ACC112 (cell line): ENCODE data around the gene MTHFSD.

Experiments used
- H2AFZ ChIP-seq: fragments of 200-600 bp; sonication (generic); one replicate; pipeline ENCODE4 v1.6.0; 2017; ENCODE audit warnings: antibody characterized with exemption, low read length; ENCODE audit not compliant: unreplicated experiment
- H3K27ac ChIP-seq: fragments of 200-600 bp; sonication (generic); 2 replicates; pipeline ENCODE4 v1.5.1; 2014; ENCODE audit warnings: low read depth, mild to moderate bottlenecking, antibody characterized with exemption, low read length, moderate library complexity
- H3K27me3 ChIP-seq: fragments of 200-600 bp; sonication (generic); 2 replicates; pipeline ENCODE4 v1.6.1; 2014; ENCODE audit warnings: mild to moderate bottlenecking, antibody characterized with exemption, low read length, moderate library complexity, mixed read lengths; ENCODE audit not compliant: insufficient read depth
- H3K36me3 ChIP-seq: fragments of 200-600 bp; sonication (generic); 2 replicates; pipeline ENCODE4 v1.6.1; 2016; ENCODE audit warnings: mild to moderate bottlenecking, antibody characterized with exemption, low read length, moderate library complexity, mixed read lengths; ENCODE audit not compliant: insufficient read depth
- H3K4me1 ChIP-seq: fragments of 200-600 bp; sonication (generic); one replicate; pipeline ENCODE4 v1.6.1; 2016; ENCODE audit warnings: low read length, mixed read lengths; ENCODE audit not compliant: insufficient read depth, unreplicated experiment, control insufficient read depth
- H3K4me3 ChIP-seq: fragments of 200-600 bp; sonication (generic); 2 replicates; pipeline ENCODE4 v1.5.1; 2014; ENCODE audit warnings: mild to moderate bottlenecking, low read depth, low read length
- H3K79me2 ChIP-seq: fragments of 200-600 bp; sonication (generic); one replicate; pipeline ENCODE4 v1.6.0; 2016; ENCODE audit warnings: low read length; ENCODE audit not compliant: control insufficient read depth, unreplicated experiment, insufficient read depth

Gene MTHFSD

DNA sequence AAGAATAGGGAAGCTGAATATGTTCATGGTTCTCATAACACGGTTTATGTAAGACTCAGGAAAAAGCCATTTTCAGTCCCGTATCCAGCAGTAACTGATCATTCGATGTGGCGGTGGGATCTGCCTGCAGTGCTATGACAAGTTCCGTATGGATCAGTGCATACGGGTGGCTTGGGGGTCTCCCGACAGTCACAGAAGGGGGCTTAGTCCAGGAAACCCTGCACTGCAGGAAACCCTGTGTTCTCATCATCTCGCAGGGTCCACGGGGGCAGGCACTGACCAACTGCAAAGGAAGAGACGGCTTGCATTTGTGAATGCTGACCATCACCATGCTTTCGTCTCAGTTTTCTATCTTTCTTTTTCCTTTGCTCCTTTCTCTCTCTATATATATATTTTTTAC lies 7.7 kb downstream of the MTHFSD start:
- Histone ChIP-seq H3K4me1 (no peaks in the 10 kb centered on the region), H3K79me2 (no peaks in the 10 kb centered on the region), H3K27me3 (no peaks in the 10 kb centered on the region), H2AFZ (no peak overlapping the region), H3K36me3 (peaks cover 19% of the 10 kb centered on the region), H3K4me3 (no peak overlapping the region), H3K27ac (no peak overlapping the region)

GRCh38 chr16:86546638-86547013 lies 8.4 kb downstream of the MTHFSD start:
- H3K36me3 ChIP-seq, result peaks cover 17% of the 10 kb centered on the region
- H3K4me1 ChIP-seq, result no peaks in the 10 kb centered on the region

DNA sequence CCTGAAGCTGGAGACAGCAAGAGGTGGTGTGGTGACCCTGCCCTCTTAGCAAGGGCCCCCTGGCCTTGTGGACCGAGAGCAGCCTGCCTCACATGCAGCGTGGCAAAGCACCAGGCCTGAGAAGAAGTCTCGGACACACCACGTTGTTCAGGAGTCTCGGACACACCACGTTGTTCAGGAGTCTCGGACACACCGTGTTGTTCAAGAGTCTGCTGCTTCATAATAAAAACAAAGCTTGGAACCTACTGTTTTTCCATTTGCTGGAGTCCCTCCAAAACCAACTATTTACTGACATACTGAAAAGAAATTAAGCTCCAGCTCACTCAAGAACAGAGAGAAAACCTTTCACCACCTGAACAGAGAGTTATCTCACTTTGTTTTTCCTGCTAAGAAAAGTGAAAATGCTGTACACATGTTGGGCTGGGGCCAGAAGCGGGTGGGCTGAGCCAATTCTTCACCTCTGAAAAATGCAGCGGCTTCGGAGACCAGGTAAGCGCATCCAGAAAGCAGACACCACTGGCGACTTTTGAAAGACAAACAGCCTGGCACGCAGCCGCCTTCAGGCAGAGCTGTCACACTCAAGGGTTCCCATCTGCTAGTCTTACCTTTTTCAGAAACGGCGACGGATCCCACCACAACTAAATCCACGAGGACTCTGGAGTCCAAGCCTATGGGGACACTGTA lies 8.9 kb downstream of the MTHFSD start:
- Histone ChIP-seq H3K27me3 (no peaks in the 10 kb centered on the region), H3K4me1 (no peaks in the 10 kb centered on the region), H3K79me2 (no peaks in the 10 kb centered on the region), H3K27ac (no peak overlapping the region), H3K4me3 (no peak overlapping the region), H2AFZ (no peak overlapping the region), H3K36me3 (peaks cover 12% of the 10 kb centered on the region)

More at GRCh38 chr16:86546638-86547013, 8.4 kb downstream of the MTHFSD start:
- Histone ChIP-seq H3K27ac (no peak overlapping the region), H3K27me3 (no peaks in the 10 kb centered on the region), H3K4me3 (no peak overlapping the region), H2AFZ (no peak overlapping the region), H3K79me2 (no peaks in the 10 kb centered on the region)

DNA sequence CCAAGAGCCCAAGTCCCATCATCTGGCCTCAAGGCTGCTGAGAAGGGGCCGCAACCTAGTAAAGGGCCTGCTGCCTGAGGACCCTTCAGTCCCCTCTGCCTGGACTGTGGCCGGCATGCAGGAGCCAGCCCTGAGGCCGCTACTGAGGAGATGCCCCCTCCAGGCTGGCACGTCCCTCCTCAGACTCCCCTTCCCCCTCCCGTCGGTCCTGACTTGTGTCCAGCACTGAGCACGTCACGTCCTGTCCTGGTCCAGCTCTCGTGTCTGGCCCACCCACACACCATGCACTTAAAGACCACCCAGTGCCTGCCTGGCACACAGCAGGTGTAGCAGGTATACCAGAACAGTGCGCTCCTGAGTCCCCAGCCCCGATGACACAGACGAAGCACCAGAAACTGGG lies 9.6 kb downstream of the MTHFSD start:
- H3K4me1 ChIP-seq, result no peaks in the 10 kb centered on the region
- no peak overlapping the region for H2AFZ ChIP-seq
- no peak overlapping the region for H3K4me3 ChIP-seq
- peaks cover 13% of the 10 kb centered on the region for H3K36me3 ChIP-seq
- H3K27ac ChIP-seq, result no peak overlapping the region
- no peaks in the 10 kb centered on the region for H3K27me3 ChIP-seq
- H3K79me2 ChIP-seq, result no peaks in the 10 kb centered on the region

DNA sequence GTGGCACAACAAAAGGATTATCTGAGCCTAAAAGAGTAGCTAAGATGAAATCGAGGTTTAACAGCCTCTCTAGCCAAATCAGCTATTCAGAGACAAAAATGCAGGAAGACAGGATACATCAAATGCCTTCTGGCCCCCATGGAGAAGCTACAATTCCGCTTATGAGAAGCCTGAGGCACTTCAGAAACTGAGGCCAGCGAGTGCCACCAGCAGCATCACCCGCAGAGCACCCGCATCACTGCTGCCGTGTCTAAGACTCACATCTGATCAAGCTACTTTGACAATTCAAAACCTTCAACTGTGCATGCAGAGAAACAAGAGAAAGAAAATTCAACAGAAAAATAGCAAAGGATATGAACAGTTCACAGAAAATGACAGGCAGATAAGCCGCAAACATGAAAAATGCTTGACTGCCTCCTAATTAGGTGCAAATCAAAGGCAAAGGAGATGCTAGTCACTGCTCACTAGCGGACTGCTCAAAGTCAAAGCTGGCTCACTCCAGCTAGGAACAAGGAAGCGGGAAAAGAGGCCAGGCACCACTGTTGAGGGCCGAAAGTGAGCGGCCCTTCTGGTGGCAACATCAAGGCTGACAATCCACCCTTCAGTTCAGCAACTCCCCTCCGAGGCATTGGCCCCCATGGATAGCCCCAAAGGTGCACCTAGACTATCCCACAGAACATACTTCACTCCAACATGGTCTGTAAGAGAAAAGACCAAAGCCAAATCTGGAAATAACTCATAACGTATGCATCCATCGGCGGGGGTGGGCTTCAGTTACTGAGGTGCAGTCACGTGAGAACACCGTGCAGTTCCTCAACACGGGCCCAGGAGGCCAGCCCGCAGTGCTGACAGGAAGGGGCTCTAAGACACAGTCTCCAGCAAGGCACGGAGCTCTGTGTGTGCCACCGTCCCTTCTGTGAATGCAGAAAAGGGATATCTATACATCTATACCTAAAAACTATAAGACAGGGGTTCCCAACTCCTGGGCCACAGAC lies 12.0 kb downstream of the MTHFSD start:
- no peak overlapping the region for H3K27ac ChIP-seq
- no peak overlapping the region for H2AFZ ChIP-seq
- no peaks in the 10 kb centered on the region for H3K27me3 ChIP-seq
- H3K79me2 ChIP-seq, result no peaks in the 10 kb centered on the region
- peaks cover 17% of the 10 kb centered on the region; the same call in 1 of the 2 replicates for H3K36me3 ChIP-seq
- no peaks in the 10 kb centered on the region for H3K4me1 ChIP-seq
- H3K4me3 ChIP-seq, result no peak overlapping the region

- H3K27me3 ChIP-seq, result no peaks in the 10 kb centered on the region
- peaks cover 21% of the 10 kb centered on the region; the same call in 1 of the 2 replicates for H3K36me3 ChIP-seq
- H3K4me3 ChIP-seq, result no peak overlapping the region
- no peak overlapping the region for H2AFZ ChIP-seq
- no peaks in the 10 kb centered on the region for H3K4me1 ChIP-seq
- H3K27ac ChIP-seq, result no peak overlapping the region
- H3K79me2 ChIP-seq, result no peaks in the 10 kb centered on the region
Observed at GRCh38 chr16:86541560-86541959, 13.5 kb downstream of the MTHFSD start.

DNA sequence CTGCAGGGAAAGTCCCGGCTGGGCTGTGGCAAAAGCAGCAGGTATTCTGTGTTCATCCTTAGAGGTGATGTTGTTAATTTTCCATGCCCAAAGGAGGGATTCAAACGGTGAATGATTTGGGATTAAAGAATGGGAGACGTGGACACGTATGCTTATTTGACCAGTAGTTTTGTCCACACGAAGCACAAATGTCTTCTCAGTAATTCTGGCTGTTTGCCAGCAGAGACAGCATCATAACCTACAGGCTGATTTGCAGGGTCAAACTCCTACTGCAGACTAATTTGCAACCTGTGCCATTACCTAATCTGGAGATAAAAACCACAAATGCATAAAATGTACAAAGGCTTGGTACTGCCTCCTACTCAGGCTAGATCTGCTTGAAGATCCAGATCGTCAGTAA lies 14.1 kb downstream of the MTHFSD start:
- Histone ChIP-seq H3K79me2 (no peaks in the 10 kb centered on the region), H3K4me1 (no peaks in the 10 kb centered on the region), H3K4me3 (no peak overlapping the region), H2AFZ (no peak overlapping the region), H3K27ac (no peak overlapping the region), H3K27me3 (no peaks in the 10 kb centered on the region), H3K36me3 (peaks cover 21% of the 10 kb centered on the region; the same call in 1 of the 2 replicates)

DNA sequence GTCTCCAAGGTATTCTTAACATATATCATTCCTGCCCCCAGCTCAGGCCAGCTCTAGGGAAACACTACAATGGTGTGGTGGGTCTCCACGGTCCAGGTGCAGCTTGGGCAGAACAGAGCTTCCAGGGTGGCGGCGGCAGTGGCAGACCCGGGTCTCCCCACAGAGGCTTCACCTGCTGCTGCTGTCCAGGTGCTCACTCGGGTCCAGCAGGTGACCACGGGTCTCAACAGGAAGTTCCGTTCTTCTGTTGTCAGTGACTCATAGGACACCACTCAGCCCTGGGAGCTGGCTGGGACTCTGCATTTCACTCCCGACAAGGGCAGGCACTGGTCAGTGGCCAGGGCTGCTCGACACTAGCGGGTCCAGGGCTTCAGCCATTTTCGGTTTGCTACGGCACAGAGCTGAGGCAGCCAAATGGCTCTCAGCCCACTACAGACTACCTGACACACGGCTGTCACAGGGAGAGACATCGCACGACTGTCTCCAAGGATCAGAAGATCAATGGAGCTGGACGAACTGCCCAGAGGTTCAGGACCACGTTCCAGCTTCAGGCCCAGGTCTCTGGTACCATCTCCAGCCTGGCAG lies 16.7 kb downstream of the MTHFSD start:
- Histone ChIP-seq H3K79me2 (no peaks in the 10 kb centered on the region), H3K27ac (no peak overlapping the region), H3K27me3 (no peaks in the 10 kb centered on the region), H3K4me3 (no peak overlapping the region), H3K36me3 (peaks cover 18% of the 10 kb centered on the region; the same call in 1 of the 2 replicates), H3K4me1 (no peaks in the 10 kb centered on the region), H2AFZ (no peak overlapping the region)

DNA sequence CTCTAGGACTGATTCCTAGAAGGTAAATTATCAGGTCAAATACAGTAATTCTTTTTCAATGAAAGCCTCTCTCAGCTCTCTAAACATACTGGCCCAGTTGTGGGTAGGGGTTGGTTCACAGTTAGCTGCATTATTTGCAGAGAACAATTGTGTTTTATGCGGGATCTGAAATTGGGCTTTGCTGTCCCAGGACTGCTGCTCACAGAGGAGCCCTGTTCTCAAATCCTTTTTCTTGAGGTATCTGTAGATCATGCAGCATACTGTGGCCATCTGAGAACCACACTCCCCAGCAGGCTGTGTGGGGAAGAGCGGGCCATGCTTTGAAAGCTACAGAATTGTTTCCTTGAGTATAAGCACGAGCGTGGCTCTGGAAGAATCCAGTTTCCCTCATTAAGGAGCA lies 17.5 kb downstream of the MTHFSD start:
- Histone ChIP-seq H3K27ac (no peak overlapping the region), H2AFZ (no peak overlapping the region), H3K4me3 (no peak overlapping the region), H3K27me3 (no peaks in the 10 kb centered on the region), H3K4me1 (no peaks in the 10 kb centered on the region), H3K36me3 (peaks cover 14% of the 10 kb centered on the region; the same call in 1 of the 2 replicates), H3K79me2 (no peaks in the 10 kb centered on the region)

- Histone ChIP-seq H2AFZ (no peak overlapping the region), H3K79me2 (no peaks in the 10 kb centered on the region), H3K4me3 (no peak overlapping the region), H3K27ac (no peak overlapping the region), H3K4me1 (no peaks in the 10 kb centered on the region), H3K27me3 (no peaks in the 10 kb centered on the region), H3K36me3 (peaks cover 13% of the 10 kb centered on the region; the same call in 1 of the 2 replicates)
Observed at GRCh38 chr16:86536621-86537020, 18.4 kb downstream of the MTHFSD start.
